Islet precursor cell (in vitro differentiated cells): ENCODE data around the gene CPEB4.

Experiments
- DNase-seq: peaks from one replicate; pipeline ENCODE4 v3.0.0-alpha.2; 2018

The CPEB4 gene

DNA sequence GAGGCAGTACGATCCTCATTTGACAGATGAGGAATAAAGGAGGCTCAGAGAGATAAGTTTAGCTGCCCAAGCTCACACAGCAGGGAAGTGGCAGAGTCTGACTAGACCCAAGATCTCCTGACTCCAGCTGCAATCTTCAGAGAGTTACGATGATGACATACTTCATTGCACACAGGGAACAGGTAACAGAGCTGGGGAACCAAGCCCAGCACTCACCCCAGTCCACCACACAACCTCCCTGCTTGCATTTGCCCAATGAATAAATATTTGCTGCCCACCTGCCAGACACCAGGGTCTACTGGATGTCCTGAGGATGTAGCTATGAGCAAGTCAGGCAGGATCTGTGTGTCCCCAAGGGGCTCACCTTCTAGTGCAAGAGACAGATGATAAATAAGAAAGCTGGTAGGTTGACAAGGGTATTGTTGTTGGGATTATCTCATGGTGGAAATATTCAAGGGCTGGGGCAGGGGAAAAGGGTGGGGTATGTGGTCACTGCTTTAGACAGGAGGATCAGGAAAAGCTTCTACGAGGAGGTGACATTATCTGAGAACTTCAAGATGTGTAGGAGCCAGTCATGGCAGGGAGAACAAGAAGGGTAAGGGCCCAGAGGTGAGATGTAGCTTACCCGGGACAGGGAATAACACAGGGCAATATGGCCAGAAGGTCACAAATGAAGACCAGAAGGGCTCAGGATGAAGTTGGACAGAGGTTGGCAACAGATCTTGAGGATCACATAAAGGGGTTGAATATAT, 28.6 kb upstream of the CPEB4 start:
- peak; percentile 58 for DNase-seq

DNA sequence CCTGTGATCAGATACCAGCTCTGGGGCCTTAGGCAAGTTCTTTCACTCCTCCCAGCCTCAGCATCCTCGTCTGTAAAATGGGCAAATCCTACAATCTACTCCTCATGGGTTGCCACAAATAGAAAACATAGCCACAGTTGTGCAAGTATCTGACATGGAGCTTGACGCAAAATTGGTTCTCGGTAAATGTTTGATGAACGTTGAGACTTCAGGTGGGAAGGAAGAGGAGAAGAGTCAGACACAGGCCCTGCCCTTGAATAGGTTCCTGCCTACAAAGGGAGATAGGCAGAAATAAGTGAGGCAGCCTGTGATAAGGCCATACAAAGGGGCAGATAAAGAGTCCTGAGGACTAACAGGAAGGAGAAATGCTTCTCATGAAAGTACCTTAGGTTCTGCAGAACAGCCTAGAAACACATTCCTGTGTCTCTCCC, 26.1 kb upstream of the CPEB4 start:
- DNase-seq = peak; percentile 21

DNA sequence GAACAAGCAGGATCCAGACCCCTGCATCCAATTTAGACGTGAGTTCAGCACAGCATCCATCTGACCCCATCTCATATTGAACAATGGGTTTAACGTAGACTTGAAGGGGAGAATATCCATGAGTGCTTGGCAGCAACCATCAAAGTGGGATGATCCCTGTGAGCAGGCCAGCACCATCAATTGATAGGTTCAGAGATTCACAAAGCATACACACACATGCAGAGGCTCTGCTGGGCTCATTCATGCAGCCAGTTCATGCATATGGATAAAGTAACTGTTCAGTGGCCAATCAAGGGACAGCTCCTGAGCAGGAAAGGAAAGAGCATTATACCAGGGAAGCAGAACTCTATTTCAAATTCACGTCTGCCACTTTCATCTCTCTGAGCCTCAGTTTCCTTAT, 24.8 kb upstream of the CPEB4 start:
- DNase-seq = no peak

DNA sequence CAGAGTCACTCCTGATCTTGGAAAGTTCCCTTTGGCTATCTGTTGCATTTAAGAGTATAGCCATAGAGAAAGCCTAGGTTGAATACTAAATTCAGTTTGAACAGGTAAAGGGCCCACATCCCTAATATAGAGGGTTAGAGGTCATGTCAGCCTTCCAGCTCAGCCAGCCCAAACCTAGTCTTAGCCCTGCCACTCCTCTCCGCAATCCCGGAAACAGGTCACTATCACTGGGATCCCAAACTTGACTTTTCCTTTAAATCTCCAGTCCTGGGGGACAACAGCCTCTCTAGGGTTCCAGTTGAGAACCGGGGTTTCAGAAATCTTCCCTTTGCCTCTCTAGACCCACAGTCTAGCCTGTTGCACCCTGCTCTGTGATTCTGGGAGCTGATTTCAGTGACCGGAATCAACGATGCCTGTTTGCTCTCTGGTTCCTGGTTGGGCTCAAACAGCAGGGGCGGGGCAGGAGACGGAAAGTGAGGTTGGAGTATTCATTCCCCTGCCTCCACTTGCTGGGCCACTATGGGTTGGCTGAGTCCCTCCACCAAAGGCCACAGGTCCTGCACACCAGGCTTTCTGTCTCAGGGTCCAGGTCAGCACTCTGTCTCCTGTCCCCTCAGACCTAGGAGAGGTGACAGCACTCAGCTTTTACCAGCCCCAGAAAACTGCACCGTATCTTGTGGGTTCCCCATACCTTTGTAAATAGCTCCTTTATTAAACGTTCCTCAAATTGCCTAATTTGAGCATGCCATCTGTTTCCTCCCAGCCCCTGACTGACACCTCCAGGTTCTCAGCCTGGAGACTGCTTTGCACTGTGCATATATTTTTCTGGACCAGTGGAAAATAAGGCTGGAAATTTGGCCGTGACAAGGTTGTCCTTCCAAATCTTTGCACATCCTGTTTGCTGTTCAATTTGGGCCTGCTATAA, 23.8 kb upstream of the CPEB4 start:
- no peak for DNase-seq

DNA sequence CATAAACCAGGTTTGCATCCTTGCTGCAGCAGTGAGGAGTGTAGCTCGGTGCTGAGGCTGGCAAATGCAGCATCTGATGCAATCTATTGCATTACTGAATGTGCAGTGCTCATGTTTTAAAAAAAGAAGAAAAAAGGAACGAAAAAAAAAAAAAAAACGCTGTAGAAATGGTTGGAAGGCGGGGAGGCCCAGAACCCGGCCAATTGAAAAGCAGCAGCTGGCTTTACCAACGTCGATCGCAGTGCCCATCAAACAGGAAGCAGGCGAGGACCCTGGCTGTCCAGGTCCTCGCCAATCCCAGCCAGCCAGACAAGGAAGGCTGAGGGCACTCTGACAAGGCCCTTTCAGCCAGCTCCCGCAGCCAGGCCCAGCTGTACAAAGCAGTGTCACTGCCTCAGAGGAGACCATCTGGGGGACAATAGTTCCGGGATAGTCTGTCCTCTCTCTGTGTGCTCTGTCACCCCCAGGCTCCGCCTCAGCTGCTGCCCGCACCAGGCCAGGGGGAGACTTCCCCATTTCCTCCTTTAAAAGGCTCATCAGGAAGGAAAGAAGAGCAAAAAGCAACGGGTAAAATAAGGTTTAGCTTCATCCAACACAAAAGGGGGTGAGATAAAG, 21.8 kb upstream of the CPEB4 start:
- DNase-seq = no peak

DNA sequence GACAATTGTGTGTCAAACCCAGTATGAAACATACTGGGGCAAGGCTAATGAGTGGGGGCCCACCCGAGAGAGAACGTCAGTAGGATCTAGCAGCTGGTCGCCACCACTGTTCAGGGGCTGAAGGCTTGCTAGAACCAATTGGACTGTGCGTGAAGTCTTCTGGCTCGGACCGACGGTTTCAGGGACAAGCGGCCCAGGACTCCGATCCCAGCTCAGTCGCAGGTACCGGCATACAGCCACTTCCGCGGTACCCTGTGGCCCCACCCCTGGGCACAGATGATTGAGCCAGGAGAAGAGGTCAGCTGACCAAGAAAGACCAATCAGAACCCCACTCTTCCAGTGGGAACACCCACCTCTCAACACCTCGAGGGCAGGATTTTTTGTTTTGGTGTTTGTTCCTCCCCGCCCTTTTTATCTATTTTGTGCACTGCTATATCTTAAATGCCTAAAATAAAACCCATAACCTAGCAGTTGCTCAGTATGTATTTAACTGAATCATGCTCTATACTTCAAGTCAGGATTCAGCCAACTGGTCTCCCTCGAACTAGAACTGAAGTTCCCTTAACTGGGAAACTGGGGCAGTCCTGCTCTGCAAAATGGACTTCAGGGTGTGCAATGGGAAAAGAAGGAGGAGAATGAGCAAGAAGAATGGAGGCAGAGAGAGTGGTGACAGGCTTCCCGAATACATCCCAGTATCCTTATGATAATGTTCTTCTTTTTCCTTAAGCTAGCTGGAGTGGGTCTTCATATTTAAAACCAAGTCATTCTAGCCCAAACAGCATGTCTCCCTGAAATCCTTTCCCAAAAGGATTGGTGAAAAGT, 21.1 kb upstream of the CPEB4 start:
- DNase-seq = no peak

DNA sequence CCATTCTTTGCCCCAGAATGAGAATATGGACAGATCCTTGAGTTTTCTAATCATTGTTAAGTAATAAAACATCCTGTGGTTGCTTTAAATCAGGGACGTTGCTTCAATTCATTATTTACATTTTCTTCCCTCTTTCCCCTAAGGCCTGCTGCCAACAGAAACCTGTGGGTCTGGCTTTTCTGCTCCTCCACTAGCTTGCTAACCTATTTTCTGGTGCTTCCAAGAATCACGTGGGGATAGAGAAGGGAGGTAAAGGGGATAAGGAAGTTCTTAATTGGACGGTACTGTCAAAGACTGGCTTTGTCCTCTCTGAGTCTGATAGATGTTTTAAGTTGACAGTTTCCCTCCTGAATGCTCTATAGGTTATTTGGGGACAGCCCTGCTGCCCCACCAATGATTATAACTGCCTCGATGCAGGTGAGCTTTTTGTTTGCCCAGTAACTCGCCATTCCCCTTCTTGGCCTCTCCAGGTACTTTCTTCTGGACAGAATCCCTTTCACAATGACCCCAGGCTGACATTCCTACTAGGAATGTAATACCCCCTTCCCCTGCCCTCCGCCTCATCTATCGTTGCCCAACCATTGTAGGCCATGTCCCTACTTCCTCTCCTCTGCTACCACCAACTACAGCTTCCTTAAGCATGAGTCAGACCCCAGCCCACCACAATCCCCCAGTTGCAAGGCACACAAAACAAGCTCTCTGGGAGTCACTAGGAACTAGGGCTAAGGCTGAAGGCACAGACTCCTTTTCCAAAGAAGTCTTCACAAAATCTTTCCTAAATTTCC, 19.9 kb upstream of the CPEB4 start:
- DNase-seq = peak; percentile 96

DNA sequence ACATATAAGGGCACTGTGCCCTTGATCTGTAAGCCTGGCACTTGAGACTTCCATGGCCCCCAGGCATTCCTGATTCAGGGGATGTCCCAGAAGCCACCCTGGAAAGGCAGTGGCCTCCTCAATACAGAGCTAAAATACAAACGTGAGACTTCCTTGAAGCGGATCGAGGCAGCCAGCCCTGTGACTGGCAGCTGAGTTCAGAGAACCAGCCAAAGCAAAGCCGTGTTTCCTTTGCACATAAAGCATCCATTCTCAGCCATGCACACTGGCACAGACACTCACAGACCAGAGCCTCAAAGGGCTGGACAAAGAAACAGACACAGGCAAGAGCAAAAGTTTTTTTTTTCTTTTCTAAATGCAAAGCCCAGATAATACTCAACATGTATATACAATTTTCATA, 18.8 kb upstream of the CPEB4 start:
- DNase-seq = peak; percentile 52

DNA sequence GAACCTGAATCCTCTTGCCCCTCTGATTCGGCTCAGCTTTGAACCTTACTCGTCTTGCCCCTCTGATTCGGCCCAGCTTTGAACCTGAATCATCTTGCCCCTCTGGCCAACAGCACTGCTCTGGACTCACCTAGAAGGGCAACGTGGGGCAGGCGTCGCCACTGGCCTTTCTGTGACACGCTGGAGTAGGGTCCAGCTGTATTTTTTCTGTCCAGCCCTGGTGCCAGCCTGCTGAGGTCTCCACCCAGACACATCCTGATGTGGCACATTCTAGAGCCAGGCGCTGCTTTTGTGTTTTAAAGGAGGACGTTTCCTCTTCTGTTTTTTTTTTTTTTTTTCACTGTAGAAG, 15.2 kb upstream of the CPEB4 start:
- peak; percentile 52 for DNase-seq

DNA sequence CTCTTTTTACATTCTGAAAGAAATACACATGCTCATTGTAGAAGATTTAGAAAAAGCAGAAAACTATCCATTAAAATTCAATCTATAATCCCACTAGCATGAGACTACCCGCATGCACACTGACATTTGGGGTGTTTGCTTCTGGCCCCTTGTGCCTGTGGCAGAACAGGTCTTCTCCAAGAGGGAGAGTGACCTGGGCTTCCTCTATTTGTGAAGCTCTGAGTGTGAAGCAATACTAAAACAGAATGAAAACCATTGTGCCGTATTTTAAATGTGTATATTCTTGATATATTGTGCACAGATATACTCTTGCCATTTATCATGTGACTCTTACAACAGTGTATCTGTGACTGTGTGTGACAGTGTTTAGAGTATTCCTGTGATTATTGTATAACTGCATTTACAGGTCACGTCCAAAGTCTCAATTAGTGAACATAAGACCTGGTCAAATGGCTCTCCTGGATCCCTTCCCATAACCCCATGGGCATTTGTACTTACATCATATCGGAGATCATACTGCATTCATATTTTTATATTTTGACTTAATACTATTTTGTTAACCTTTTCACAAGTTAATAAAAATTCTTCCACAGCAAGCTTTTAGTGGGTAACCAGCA, 14.7 kb upstream of the CPEB4 start:
- no peak for DNase-seq

DNA sequence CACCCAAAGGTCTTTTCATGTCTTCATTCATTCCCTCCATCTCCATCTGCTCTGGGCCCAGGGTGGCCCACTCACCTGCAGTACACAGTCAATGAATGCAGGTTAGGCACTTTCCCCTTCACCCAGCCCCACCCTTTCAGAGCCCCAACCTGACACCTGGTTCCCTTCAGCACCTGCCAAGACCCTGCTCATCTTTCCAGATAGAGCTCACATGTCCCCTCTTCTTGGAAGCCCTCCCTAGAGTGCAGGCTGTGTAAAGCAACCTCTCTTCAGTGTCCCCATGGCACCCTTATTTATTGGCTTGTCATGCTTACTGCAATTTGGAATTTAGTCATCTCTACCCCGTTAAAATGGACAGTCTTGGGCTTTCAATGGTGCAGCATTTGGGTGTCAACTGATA, 13.0 kb upstream of the CPEB4 start:
- no peak for DNase-seq

DNA sequence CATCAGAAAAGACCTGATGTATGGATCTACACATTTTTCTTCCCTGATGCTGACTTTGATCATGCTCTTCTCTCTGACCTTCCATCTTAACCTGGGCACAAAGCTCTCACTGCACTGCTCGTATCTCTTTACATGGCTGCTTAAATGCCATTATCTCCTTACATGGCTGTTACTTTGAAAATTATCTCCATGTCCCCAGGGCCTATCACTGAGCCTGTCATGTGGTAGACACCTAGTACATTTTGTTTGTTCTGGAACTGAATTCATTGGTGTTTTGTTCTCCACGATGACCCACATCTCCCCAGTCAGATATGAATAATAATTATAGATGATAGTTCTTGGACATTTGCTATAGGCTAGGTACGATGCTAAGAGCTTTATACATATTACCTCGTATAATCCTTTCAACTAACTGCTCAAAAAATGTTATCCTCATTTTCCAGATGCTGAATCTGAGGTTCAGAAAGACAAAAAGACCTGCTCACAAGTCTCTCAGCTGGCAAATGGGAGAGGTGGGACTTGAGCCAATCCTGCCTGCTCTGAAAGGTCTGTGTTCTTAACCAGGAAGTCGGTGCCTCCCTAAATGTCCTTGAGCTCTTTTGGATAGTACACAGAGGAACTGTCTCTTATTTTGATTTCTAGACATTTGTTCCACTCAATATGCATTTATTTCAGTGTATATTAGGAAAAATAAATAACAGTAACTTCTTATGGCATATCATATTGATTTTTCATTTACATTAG, 9.8 kb upstream of the CPEB4 start:
- DNase-seq = no peak

DNA sequence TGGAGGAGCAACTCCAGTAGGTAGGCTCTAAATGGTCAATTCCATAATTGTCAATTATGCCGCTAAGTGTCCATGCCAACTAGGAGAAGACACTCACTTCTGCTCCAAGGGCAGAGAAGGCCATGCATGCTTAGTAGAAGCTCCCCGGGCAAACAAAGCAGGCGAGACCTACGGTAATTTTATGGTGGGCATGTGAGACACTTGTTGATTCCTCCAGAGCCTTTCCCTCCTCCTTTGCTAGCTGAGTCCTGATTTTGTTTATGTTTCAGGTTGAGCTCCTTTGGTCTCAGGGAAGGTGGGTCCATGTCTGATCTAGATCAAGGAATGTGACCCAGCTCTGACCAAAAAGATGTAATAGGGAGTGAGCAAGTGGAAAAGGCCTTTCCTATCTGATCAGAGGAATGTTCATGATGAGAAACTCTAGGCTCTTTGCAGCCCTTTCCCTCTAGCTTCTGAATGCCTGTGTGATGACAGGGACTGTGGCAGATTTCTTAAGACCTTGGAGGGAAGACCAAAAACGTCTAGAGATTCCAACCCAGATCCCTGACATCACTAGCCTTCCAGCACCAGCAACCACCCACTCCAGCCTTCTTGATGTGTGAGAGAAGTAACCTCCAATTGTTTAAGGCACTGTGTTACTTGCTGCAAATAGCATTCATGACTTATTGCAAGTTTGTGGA, 7.7 kb upstream of the CPEB4 start:
- DNase-seq = peak; percentile 85

DNA sequence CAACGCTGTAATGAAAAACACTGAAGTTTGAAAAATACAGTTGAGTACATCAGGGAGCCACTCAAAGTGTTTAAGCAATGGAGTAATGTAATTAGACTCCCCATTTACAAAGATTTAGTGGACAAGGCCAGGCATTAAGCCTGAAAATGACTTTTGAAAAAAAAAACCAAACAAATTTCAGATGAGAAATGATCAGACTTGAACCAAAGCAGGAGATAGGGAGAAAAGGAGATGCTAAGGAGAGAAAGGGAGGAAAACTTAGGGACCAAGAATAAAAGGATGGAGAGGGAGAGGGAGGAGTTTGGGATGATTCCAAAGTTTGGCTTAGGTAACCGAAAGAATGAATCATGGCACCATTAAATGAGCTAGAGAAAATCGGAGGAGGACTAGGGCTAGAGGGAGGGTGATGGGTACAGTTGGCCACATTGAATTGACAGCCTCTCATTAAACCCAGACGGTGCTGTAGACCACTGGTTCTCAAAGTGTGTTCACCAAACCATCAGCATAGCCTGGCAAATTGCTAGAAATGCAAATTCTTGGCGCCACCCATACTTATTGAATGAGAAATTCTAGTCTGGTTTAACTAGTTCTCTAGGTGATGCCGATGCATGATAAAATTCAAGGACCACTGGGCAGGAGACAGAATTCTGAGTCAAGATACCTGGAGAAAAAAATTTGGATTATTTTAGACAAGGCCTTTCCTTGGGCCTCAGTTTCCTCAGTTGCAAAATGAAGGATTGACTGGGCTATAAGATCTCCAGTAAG, 6.2 kb upstream of the CPEB4 start:
- no peak for DNase-seq

DNA sequence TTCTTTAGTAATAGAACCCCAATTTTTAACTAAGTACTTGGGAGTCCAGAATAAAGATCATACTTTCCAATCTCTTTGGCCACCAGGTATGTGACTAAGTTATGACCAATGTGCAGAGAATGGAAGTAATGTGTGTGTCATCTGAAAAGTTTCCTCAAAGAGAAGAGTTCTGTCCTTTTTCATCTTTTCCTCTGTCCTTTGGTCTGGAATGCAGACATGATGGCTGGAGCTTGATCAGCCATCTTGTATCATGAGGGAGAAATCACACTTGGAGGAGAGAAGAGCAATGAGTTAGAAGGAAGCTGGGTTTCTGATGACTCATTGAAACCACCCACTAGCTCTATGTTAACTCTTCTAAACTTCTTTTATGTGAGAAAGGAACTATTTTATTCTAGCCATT, 5.5 kb upstream of the CPEB4 start:
- no peak for DNase-seq

DNA sequence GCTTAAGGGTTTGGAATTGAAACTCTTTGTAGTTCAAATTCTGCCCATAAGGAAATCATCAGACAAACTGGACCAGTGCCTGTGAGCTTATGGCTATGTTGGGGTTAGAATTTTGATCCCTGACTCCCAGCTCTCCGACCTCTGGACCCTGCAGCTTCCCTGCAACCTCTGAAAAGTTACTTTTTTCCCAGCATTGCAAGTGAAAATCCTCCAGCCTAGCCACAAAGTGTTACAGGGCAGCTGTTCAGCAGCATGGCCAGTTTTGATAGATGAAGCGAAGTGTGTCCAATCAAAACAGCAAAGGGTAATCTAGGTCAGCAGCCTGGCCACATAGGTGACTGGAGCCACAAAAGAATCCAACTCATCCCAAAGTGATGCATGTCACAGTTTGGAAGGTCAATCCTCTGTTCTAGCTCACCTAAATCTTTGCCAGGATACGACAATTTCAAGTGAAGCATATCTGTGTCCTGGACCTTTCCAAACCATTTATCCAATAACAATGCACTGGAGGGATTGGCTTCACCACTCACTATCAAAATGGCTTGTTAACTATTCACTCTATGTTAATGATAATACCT, 4.7 kb upstream of the CPEB4 start:
- DNase-seq = no peak

DNA sequence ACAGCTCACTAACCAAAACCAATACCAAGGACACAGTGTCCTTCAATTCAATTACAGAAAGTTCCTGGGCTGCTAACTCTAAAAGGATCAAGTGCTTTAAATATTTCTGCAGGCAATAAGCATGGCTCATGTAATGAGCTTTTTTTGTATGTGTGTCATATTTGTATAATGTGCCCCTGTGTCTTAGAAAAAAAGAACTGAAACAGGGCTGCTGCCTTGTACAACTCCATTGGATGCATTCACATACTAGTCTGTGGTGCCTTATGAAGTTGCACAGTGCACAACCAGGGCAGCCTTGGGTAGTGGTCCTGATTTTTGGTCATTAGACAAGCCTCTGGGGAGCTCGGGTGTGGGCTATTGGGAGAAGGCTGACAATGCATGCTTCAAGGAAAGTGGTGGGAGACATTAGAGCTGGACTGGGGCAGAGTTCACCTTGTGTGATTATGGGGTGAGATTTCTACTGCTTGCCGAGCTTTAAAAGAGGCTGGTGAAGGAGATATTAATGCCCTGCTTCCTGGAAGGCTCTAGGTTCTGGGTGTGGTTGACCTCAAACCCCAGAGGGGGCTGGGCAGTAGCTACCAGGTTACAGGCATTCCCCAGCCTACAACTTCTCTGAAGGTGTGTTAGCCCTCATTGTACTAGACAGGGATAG, 3.6 kb upstream of the CPEB4 start:
- DNase-seq = no peak

DNA sequence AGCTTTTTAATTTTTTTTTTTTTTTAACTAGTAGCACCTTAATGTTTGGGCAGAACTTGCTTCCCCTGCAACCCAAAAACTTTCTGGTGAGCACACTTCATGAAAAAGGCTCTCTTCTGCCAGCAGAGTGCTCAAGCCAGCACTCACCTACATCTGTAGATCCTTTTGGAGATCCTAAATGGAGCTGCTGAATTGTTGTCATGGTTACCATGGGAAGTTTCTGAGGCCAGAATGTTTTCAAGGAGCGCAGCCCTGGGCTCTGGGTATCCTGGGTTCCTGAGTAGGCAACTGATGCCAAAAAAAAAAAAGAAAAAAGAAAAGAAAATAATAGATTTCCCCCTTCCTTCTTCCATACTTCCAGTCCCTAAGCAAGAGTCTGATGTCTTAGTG, 3.1 kb upstream of the CPEB4 start:
- DNase-seq = no peak
